ENCODE measurements around the gene LBHD2.

Gene LBHD2

GRCh38 chr14:103070263-103070885 is 13.6 kb upstream of the LBHD2 start:
- no peak for DNase-seq

DNA sequence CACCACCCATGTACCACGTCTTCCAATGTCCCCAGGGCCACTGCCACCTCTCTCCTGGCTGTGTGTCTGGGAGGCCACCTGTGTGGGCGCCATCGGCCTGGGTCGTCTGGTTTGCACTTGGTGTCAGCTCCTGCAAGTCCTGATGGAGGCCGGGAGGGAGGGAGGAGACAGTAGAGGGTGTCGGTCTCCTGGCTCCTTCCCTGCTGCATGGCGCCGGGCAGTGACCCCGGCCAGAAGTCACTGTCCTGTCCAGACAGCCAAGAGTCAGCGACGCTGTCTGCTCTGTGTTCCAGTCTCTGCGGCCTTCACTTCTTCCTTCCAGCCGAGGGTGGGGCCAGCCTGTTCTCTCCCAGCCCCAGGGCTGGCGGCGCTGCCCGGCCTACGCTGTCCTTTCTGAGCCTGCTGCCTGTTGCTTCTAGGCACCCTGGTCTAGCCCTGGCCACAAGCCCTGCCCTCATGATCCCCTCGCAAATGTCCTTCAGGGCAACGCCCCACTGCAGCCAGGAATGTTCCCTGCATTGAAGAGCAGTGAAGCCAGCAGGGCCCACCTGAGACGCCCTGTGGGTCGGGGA is 13.0 kb upstream of the LBHD2 start:
- no peak for DNase-seq

DNA sequence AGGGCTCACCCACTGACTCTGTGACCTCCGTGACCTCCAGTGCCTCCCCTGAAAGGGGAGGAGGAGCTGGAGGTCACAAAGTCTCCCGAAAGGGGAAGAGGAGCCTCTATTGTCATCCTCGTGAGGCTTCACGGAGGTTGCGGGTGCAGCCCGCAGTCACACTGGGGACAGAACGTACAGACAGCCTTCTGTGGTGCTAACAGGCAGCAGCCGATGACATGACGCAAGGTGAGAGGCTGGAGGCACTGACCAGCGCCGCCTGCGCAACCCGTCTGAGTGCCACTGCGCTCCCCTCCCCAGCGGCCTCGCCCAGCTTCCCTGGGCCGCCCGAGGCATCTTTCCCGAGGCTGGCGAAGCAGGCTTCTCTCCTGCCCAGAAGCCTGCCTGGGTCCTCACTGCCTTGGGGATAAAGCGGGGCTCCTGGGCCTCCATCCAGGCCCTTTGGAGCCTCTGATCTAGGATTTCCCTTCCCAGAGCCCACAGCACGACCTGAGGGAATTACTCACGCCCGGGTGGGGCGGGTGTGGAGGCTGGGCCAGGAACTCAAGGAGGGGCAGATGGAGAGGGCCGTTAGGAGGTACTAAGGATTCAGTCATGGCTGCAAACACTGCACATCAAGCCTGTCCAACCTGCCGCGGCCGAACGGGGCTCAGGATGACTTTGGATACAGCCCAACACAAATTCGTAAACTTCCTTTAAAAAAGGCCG is 12.3 kb upstream of the LBHD2 start:
- DNase-seq = no peak

DNA sequence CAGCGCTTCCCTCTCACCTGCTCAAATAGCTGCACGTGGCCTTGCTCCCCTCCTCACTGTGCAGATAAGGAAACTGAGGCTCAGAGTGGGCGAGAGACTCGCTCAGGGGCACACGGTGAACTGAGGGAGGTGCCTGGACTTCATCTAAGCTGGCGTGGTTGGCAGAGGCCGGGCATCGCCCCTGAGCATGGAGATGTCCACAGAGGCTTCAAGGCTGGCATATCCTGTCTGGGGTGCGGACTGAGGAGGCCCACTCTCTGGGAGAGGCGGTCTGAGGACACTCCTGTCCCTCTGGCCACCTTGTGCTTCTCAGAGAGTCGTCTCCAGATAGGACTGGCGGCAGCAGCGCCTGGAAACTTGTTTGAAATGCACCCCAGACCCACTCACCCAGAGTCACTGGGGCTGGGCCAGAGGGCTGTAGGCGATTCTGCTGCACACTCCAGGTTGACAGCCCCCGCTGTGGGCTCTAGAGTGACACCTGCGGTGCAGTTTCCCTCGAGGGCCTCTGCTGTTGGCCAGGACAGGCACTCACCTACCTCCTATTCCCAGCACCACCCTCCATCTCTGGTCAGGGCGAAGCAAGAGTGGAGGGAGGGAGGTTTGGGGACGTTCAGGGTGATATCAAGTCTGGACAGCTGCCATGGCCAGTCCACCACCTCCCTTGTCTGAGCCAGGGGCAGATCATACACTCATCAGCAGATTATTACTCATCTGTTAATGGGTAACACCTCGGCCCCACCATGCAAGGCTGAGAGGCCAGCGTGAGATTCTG is 11.2 kb upstream of the LBHD2 start:
- no peak for DNase-seq

- no peak for DNase-seq
Observed at GRCh38 chr14:103073367-103073875, 10.6 kb upstream of the LBHD2 start.

DNA sequence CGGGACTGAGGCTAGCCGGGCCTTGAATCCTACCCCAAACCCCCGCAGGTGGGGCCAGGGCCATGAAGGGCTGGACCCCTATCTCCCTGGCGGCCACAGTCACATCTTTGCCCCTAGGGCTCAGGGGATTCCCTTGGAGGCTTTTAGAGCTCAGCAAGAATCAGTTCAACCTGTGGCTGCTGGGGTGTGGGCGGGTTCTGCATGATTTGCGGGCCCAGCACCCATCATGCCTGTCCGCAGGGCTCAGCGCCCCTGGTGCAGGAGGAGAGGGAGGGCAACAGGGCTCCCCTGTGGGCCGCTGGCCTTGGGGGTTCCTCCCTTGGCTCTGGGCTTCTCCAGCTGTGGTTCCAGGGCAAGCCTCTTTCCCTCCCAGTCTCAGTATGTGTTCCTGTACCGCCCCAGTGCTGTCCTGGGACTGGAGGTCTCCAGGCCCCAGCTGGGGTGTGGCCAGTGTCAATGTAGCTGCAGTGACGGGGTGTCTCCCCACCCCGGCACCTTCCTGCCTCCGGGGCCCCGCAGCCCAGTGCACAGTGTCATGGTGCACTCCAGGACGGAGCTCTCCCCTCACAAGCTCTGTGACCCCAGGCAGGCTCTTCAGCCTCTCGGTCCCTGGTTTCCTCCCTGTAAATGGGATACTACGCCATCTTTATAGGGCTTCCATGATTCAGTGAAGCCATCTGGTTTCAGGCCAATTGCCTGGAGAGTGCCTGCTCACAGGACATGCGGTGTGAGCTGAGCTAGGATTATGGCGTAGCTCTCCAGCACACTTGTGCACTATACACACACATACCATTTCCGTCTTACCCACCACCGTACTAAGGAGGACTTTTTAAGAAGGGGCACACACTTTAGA is 9.9 kb upstream of the LBHD2 start:
- no peak for DNase-seq

DNA sequence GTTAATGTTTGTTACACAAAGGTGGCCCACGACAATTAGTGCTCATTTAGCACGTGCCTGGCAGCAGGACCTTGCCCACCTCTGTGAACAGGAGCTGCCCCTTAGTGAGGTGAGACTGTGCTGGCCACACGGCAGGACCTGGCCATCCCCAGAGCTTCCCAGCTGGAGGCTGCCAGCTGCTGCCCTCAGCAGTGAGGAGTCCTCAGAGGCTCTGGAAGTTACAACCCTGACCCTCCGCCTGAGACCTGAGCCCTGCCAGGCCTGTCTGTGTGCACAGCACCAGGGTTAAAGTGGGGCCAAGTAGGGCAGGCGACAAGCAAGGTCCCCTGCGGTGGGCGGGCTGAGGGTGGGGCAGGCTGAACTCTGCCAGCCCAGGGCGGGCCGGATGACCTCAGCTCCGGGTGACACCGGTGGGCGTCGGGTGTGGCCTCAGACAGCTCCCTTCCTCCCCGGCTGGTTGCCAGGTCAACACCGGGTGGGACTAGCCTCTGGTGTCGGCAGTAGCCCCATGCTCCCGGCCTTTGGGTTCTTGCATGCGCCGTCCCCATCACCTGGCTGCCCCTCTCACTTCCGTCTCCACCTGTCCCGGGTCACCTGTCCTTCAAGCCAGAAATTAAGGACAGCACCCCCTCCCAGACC is 9.2 kb upstream of the LBHD2 start:
- DNase-seq = no peak

DNA sequence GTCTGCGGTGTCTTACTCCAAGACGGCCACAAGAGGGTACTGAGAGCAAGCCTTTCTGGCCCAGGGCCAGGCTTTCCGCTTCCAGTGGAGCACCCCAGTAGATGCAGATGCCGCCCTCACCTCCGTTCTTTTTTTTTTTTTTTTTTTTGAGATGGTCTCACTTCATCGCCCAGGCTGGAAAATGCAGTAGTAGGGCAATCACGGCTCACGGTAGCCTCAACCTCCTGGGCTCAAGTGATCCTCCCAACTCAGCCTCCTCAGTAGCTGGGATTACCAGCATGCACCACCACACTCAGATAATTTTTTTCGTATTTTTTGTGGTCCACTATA is 5.6 kb upstream of the LBHD2 start:
- peak; percentile 9 for DNase-seq

DNA sequence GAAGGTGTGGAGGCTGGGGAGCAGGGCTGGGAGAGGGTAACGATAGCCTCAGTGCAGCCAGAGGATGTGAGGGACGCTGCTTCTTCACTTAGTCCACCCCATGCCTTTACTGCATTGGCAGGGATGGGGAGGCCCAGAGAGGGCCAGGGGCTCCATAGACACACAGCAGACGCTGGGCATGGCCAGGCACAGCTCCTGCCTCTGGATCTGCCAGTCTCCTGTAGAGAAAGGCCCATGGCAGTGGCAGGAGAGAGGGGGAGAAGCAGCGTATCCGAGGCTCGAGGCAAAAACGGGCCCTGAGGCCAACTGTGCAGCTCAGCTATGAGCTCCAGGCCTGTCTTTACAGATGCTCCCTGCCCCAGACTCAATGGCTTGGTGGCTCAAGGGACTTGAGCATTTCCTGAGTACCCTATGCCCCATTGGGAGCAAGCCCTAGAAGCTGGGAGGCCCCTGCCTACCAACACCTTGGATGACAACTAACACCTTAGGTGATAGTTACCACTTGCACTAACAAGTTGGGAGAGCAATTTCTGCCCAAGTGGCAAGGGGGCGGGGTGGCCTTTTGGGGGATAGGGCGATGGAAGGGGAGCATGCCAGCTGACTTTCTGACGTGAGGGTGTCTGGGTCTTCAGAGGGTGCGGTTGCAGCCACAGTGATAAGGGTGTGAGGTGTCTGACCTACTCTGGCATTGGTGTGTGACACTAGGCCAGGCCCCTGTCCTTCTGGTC is 5.0 kb upstream of the LBHD2 start:
- no peak for DNase-seq

DNA sequence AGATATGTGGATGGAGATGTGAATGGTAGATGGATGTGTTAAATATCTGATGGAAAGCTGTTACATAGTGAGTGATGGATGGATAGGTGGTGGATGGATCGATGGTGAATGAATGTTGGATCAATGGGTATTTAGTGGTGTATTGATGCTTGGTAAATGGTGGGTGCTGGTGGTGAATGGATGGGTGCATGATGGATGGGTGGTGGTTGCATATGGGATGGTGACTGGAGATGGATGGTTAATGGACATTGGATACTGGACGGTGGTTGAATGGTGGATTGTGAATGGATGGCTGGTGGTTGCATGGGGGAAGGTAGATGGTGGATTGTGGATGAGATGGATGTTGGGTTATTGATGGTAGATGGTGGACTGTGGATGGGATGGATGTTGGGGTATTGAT is 2.1 kb upstream of the LBHD2 start:
- no peak for DNase-seq

DNA sequence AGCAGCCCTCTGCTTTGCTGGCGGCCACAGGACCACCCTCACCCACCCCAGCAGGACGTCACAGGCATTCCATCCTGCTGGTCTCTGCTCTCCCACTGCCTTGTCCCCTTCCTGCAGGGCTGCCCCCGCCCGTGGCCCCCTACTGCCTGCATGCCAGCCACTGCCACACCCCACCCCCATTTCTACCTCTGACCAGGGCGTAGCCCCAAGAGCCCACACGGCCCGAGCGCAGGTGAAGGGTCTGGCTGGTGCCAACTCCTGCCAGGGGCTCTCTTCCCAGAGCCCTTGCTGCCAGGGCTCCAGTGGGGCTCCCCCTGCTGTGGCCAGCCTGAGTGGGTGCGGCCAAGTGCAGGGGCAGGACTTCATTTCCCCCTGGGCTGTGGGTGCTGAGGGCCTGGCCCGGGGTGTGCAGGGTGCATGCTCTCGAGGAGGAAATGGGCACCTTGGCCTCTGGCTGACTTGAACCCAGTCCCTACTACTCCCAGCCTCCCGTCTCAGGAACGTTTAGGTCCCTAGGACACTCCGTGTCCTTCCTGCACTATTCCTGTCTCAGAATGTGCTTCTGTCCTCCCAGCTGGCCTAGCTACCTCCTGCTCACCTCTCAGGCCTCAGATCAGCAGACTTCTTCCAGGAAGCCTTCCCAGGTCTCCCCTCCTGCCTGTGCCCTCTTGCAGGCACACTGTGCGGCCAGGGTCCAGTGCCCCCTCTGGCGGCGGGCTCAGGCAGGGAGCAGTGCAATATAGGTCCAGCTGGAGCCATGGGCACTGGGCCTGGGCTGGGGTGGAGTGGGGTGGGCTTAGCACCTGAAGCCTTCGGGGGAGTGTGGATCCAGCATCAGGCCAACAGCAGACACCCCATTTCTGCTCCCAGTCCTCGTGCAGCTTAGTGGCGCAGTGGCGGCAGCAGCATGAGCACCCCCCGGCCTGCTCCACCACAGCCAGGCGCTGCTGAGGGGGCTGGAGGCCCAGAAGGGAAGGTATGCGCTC is 1.4 kb downstream of the LBHD2 start:
- no peak for DNase-seq

GRCh38 chr14:103086771-103087342 is 2.8 kb downstream of the LBHD2 start:
- no peak for DNase-seq

GRCh38 chr14:103087343-103087835 is 3.4 kb downstream of the LBHD2 start:
- DNase-seq = no peak

- no peak for DNase-seq
Observed at GRCh38 chr14:103088921-103089320, 4.9 kb downstream of the LBHD2 start.

DNA sequence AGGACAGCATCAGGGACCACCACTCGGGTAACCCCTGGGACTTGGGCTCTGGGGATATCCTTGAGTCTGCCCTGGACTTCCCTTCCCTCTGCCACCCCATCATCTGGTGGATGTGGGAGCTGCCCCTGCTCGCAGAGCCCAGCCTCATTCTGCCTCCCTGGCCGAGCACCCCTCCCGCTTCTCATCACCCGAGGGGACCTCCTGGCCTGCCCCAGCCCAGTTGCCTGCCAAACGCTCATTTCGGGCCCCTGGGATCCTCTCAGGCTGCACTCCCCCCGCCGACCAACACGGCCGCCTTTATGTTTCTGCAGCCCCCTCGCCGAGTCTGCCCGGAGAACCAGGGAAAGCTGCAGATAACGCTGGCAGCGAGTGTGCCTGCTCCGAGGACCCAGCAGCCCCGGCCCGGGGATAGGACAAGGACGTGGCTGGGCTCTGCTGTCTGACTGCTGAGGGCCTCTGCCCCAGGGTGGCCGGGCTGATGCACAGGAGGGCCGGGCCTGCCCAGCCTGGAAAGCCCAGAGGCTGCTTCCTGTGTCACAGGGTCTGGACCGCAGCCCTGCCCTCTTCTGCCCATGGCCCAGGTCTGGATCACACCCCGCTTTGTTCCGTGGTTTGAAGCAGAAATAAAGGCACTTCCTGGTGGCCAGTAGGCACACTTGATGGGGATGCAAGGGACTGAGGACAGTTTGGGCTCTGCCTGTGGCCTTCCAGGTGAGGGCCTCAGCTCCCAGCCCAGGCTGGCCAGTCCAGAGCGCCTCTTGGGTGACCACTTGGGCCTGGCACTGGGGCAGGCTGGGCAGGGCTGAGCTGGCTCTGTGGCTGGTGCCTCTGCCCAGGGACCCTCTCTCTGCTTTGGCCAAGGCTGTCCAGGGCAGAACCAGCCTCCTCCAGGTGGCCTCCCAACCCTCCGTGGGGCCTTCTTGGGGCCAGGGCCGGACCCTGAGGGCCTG is 5.7 kb downstream of the LBHD2 start:
- no peak for DNase-seq

DNA sequence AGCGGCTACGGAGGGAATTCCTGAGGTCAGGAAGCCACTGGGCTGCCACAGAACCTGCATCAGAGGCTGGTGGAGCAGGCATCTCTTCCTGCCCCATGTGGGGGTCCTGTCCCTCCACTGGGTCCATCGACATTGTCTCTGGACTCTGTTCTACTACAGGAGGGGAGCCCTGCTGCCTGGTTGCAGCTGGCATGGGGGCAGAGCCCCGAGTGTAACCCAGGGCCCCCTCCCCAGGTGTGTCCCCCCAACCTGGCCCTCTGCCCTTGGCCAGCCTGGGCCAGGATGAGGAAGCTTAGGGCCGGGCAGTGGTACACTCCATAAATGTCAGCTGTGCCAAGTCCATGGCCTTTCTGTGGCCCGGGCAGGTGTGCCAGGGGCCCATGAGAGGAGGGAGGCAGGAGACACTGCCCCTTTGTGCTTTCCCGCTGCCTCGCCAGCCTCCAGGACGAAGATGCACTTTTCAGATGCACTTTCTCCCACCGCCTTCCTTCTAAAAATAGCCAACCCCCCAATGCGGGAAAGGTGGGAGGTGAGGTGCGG is 6.5 kb downstream of the LBHD2 start:
- no peak for DNase-seq

DNA sequence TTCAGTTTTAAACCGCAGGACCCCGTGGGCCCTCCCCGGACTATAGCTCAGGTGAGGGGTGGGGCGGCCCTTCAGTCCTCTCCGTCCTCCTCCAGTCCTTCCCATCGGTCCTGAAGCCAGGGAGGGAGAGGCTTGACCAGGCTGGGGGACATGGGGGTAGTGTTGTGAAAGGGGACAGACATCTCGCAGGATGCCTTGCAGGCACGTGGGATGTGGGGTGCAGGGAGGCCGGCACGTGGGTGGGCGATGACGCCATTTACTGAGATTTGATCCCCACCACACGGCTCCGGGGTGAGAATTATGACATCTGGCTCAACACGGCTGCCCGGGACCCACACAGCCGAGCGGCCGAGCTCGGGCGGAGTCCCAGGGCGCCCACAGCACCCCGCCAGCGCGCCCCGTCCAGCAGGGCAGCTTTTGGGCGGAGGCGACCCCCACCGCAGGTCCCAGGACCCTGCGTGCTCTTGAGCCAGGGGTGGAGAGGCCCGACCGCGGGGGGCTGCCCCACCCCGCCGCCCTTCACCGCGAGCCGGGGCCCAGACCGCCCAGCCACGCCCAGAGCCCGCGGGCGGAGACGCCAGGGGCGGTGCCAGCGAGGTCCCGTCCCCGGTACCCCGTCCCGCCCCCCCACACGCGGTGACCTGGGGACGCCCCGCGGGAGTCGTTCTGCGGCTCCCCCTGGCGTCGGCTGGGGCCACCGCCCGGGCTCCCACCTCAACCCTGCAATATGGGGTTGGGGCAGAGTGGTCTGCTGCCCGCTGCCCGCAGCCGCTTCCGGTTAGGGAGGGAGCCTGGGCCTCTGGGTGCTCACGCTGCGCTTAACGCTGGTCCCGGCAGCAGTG is 7.3 kb downstream of the LBHD2 start:
- DNase-seq = no peak
